GM23338 (cell line): ENCODE measurements around the gene LBHD1.

ENCODE experiments used
- CREB1 ChIP-seq: fragments of 250-450 bp; sonication (Bioruptor Pico); IDR thresholded peaks from 2 replicates; pipeline ENCODE4 v1.5.0; 2020; ENCODE audit warnings: low read depth, mild to moderate bottlenecking, moderate library complexity
- EZH2 ChIP-seq: fragments of 200-600 bp; sonication (generic); IDR thresholded peaks from one replicate; pipeline ENCODE4 v1.8.0; 2017; ENCODE audit warnings: antibody characterized with exemption, mild to moderate bottlenecking, low read depth; ENCODE audit not compliant: unreplicated experiment
- EZH2phosphoT487 ChIP-seq: fragments of 200-600 bp; sonication (generic); IDR thresholded peaks from one replicate; pipeline ENCODE4 v1.8.1; 2018; ENCODE audit warnings: antibody characterized with exemption; ENCODE audit not compliant: unreplicated experiment
- POLR2AphosphoS5 ChIP-seq: IDR thresholded peaks from 2 replicates; pipeline ENCODE4 v1.6.1; 2016; ENCODE audit warnings: antibody characterized with exemption, low read depth
- REST ChIP-seq: IDR thresholded peaks from one replicate; pipeline ENCODE4 v1.6.1; 2018; ENCODE audit warnings: antibody characterized with exemption; ENCODE audit not compliant: unreplicated experiment
- TF ChIP-seq, protein P1 (sequence below), 2 experiments: fragments of 200-600 bp in 1 of 2; sonication (generic) in 1 of 2; conservative IDR thresholded peaks; 2 replicates each; pipeline versions ENCODE4 v1.5.1 to v1.6.1; 2016 to 2017; ENCODE audit warnings: antibody characterized with exemption in 2 of 2, low read depth in 2 of 2, mild to moderate bottlenecking in 2 of 2, moderate library complexity in 1 of 2

GRCh38 chr11:62709247-62710000 lies 37.4 kb upstream of the LBHD1 start:
- TF ChIP-seq REST = peak; percentile 18
- TF ChIP-seq, protein P1, sequence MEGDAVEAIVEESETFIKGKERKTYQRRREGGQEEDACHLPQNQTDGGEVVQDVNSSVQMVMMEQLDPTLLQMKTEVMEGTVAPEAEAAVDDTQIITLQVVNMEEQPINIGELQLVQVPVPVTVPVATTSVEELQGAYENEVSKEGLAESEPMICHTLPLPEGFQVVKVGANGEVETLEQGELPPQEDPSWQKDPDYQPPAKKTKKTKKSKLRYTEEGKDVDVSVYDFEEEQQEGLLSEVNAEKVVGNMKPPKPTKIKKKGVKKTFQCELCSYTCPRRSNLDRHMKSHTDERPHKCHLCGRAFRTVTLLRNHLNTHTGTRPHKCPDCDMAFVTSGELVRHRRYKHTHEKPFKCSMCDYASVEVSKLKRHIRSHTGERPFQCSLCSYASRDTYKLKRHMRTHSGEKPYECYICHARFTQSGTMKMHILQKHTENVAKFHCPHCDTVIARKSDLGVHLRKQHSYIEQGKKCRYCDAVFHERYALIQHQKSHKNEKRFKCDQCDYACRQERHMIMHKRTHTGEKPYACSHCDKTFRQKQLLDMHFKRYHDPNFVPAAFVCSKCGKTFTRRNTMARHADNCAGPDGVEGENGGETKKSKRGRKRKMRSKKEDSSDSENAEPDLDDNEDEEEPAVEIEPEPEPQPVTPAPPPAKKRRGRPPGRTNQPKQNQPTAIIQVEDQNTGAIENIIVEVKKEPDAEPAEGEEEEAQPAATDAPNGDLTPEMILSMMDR (conservative IDR thresholded peaks at IDR 0.05; ENCODE audit: low read depth in 2 of 2) = no peak
- TF ChIP-seq EZH2 = no peak
- no peak for TF ChIP-seq EZH2phosphoT487
- peak; percentile 83 for TF ChIP-seq CREB1 (CRISPR knock-in tag)
- TF ChIP-seq POLR2AphosphoS5 = peak; percentile 66
